Measurements from ENCODE around the gene ATP5F1E. TPM values are rescaled to one million over a fixed set of nuclear protein-coding genes. Genes with fewer than 3 reads are reported as not detected.
"Not testable (repeated sequence)": the region's sequence is repeated elsewhere in the genome, so short reads cannot be mapped to it uniquely, and the experiment has no call there.

ATP5F1E gene
- total RNA-seq, 2 donors from 2014 or later: 57.8 to 84.0 TPM

DNA sequence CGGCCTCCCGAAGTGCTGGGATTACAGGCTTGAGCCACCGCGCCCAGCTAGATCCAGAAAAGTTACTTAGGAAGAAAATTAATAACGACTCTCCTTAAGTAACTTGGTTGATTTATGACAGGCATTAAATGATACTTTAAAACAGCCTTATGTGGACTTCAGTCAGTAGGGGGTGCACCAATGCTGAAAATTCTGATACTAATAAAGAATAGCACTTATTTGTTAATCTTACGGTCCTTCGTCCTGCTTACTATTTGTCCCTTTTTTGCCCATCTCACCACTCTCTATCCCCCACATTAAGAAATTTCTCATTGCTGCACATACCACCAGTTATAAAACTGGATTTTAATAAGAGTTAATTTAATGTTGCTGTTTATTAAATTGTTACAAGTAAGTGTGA lies 23.2 kb upstream of the ATP5F1E start:
- H3K9me3 ChIP-seq (ENCODE audit: control insufficient read depth, low read length, poor library complexity, severe bottlenecking): no peaks in the 10 kb centered on the region
- Mint-ChIP-seq H3K4me1 (no peaks in the 10 kb centered on the region), H3K36me3 (ENCODE audit: low read depth) (peaks cover 2% of the 10 kb centered on the region), H3K27ac (no peak overlapping the region), H3K27me3 (peaks cover 38% of the 10 kb centered on the region), H3K4me3 (no peak overlapping the region)
- peak; percentile 50 for ATAC-seq
- DNase-seq: no peak

DNA sequence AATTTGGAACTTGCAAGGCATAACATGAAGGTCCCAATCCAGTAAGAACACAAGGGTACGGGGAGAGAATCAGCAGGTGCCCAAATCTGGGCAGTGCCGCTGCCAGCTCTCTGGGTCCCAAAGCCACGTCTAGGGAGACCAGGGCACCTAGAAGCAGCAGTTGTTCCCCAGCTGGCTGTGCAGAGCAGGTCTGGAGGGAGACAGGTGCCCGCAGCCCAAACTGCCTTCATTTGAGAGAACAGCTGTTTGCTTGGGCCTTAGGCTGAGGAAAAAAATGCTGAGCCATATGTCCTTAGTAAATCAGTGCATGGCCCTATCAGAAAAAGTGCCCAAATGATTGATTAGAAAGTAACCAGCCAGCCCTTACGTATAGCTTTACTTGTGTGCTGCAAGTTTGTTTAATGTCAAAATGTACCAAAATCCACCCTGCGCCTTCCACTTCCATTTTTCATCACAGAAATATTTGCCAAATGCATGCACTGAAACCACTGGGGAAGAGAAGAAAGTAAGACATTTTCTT lies 19.6 kb upstream of the ATP5F1E start:
- H3K27ac Mint-ChIP-seq: no peak overlapping the region
- H3K36me3 Mint-ChIP-seq (ENCODE audit: low read depth): peaks cover 2% of the 10 kb centered on the region
- DNase-seq (no peak), ATAC-seq (no peak)
- H3K27me3 Mint-ChIP-seq: peaks cover 51% of the 10 kb centered on the region
- no peak overlapping the region for H3K4me3 Mint-ChIP-seq
- H3K9me3 ChIP-seq (ENCODE audit: control insufficient read depth, low read length, poor library complexity, severe bottlenecking): no peaks in the 10 kb centered on the region
- peaks cover 9% of the 10 kb centered on the region for H3K4me1 Mint-ChIP-seq

- ATAC-seq (no peak), DNase-seq (no peak)
- Mint-ChIP-seq H3K27me3 (peaks cover 51% of the 10 kb centered on the region), H3K4me3 (no peak overlapping the region), H3K36me3 (ENCODE audit: low read depth) (peaks cover 2% of the 10 kb centered on the region), H3K27ac (peak overlapping the region; percentile 53), H3K4me1 (peaks cover 10% of the 10 kb centered on the region)
- no peaks in the 10 kb centered on the region for H3K9me3 ChIP-seq (ENCODE audit: control insufficient read depth, low read length, poor library complexity, severe bottlenecking)
Observed at GRCh38 chr20:59050437-59050836, 18.3 kb upstream of the ATP5F1E start.

DNA sequence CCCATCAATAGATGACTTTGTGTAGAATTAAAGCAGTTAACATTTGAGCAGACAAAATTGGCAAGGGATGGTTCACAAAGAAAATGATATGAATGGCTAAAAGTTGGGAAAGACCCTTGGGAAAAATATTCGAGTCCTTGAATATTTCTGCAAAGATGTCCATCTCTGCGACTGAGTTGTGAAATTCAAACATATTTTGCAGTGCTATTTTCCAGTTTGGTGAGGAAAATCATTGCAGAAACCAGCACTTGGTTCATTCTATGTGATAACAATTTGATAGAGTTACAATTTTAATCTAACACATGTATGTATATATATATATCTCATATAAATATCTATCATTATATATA lies 16.5 kb upstream of the ATP5F1E start:
- Mint-ChIP-seq H3K27ac (no peak overlapping the region), H3K27me3 (peaks cover 38% of the 10 kb centered on the region), H3K4me3 (no peak overlapping the region), H3K36me3 (ENCODE audit: low read depth) (peaks cover 2% of the 10 kb centered on the region), H3K4me1 (peaks cover 14% of the 10 kb centered on the region)
- H3K9me3 ChIP-seq (ENCODE audit: control insufficient read depth, low read length, poor library complexity, severe bottlenecking): no peaks in the 10 kb centered on the region
- ATAC-seq (no peak), DNase-seq (no peak)

- Mint-ChIP-seq H3K27me3 (peaks cover 33% of the 10 kb centered on the region), H3K4me1 (peaks cover 17% of the 10 kb centered on the region), H3K36me3 (ENCODE audit: low read depth) (peaks cover 2% of the 10 kb centered on the region), H3K4me3 (no peak overlapping the region), H3K27ac (no peak overlapping the region)
- DNase-seq (no peak), ATAC-seq (no peak)
- no peaks in the 10 kb centered on the region for H3K9me3 ChIP-seq (ENCODE audit: control insufficient read depth, low read length, poor library complexity, severe bottlenecking)
Observed at GRCh38 chr20:59047938-59048680, 16.0 kb upstream of the ATP5F1E start.

DNA sequence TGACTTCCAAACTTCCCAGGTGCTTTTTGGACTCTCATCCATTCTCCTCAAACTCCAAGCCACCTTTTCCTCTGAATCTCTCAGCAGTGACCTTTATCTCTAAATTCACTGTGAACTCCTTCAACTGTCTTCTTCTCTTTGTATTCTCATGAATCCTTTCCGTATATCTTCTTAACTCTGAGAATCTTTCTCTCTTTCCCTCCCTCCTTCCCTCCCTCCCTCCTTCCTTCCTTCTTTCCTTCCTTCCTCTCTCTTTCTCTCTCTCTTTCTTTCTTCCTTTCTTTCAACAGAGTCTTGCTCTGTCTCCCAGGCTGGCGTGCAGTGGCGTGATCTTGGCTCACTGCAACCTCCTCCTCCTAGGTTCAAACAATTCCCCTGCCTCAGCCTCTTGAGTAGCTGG lies 14.7 kb upstream of the ATP5F1E start:
- ATAC-seq: no peak
- Mint-ChIP-seq H3K27me3 (peaks cover 25% of the 10 kb centered on the region), H3K27ac (no peak overlapping the region), H3K4me1 (peaks cover 19% of the 10 kb centered on the region), H3K36me3 (ENCODE audit: low read depth) (peaks cover under 1% of the 10 kb centered on the region), H3K4me3 (no peak overlapping the region)
- DNase-seq: no peak
- no peaks in the 10 kb centered on the region for H3K9me3 ChIP-seq (ENCODE audit: control insufficient read depth, low read length, poor library complexity, severe bottlenecking)

GRCh38 chr20:59044796-59045195 lies 12.7 kb upstream of the ATP5F1E start:
- Mint-ChIP-seq H3K27me3 (peaks cover 7% of the 10 kb centered on the region), H3K36me3 (ENCODE audit: low read depth) (no peaks in the 10 kb centered on the region), H3K4me3 (no peak overlapping the region), H3K27ac (no peak overlapping the region), H3K4me1 (peaks cover 37% of the 10 kb centered on the region)
- DNase-seq (no peak), ATAC-seq (no peak)
- H3K9me3 ChIP-seq (ENCODE audit: control insufficient read depth, low read length, poor library complexity, severe bottlenecking): no peaks in the 10 kb centered on the region

- ATAC-seq (no peak), DNase-seq (no peak)
- Mint-ChIP-seq H3K27me3 (peaks cover 2% of the 10 kb centered on the region), H3K4me1 (peaks cover 37% of the 10 kb centered on the region), H3K36me3 (ENCODE audit: low read depth) (no peaks in the 10 kb centered on the region), H3K4me3 (no peak overlapping the region), H3K27ac (peak overlapping the region; percentile 92)
- no peaks in the 10 kb centered on the region for H3K9me3 ChIP-seq (ENCODE audit: control insufficient read depth, low read length, poor library complexity, severe bottlenecking)
Observed at GRCh38 chr20:59044295-59044694, 12.2 kb upstream of the ATP5F1E start.

- peak overlapping the region; percentile 92 for H3K27ac Mint-ChIP-seq
- H3K9me3 ChIP-seq (ENCODE audit: control insufficient read depth, low read length, poor library complexity, severe bottlenecking): no peaks in the 10 kb centered on the region
- no peaks in the 10 kb centered on the region for H3K27me3 Mint-ChIP-seq
- DNase-seq (no peak), ATAC-seq (no peak)
- H3K4me3 Mint-ChIP-seq: peak overlapping the region; percentile 90
- peaks cover 42% of the 10 kb centered on the region for H3K4me1 Mint-ChIP-seq
- no peaks in the 10 kb centered on the region for H3K36me3 Mint-ChIP-seq (ENCODE audit: low read depth)
Observed at GRCh38 chr20:59043698-59044097, 11.6 kb upstream of the ATP5F1E start.

GRCh38 chr20:59042796-59043631 lies 10.9 kb upstream of the ATP5F1E start:
- Mint-ChIP-seq H3K27ac (peak overlapping the region; percentile 92), H3K36me3 (ENCODE audit: low read depth) (no peaks in the 10 kb centered on the region), H3K27me3 (no peaks in the 10 kb centered on the region), H3K4me3 (peak overlapping the region; percentile 90), H3K4me1 (peaks cover 41% of the 10 kb centered on the region)
- H3K9me3 ChIP-seq (ENCODE audit: control insufficient read depth, low read length, poor library complexity, severe bottlenecking): no peaks in the 10 kb centered on the region
- DNase-seq: peak; percentile 94 to 97 (median 95)
- peak; percentile 98 for ATAC-seq

- Mint-ChIP-seq H3K27ac (peak within 1 kb of the TSS; percentile 92), H3K36me3 (ENCODE audit: low read depth) (no peaks in the 10 kb centered on the region), H3K4me3 (peak within 1 kb of the TSS; percentile 90), H3K27me3 (no peaks in the 10 kb centered on the region), H3K4me1 (peaks cover 38% of the 10 kb centered on the region)
- no peaks in the 10 kb centered on the region for H3K9me3 ChIP-seq (ENCODE audit: control insufficient read depth, low read length, poor library complexity, severe bottlenecking)
- DNase-seq (peak; percentile 21 to 28 (median 21)), ATAC-seq (peak; percentile 24)
Observed at GRCh38 chr20:59042151-59042795, 10.1 kb upstream of the ATP5F1E start, which contains the start of gene PRELID3B. Gene PRELID3B (minus strand): TSS chr20:59042786. CDS start chr20:59042730, 56 bp downstream.

GRCh38 chr20:59041487-59041886 lies 9.4 kb upstream of the ATP5F1E start:
- peaks cover 39% of the 10 kb centered on the region for H3K4me1 Mint-ChIP-seq
- not testable (repeated sequence) for H3K9me3 ChIP-seq (ENCODE audit: control insufficient read depth, low read length, poor library complexity, severe bottlenecking)

GRCh38 chr20:59040667-59041066 lies 8.5 kb upstream of the ATP5F1E start:
- Mint-ChIP-seq H3K27ac (peak overlapping the region; percentile 92), H3K4me3 (peak overlapping the region; percentile 90), H3K4me1 (peaks cover 41% of the 10 kb centered on the region), H3K36me3 (ENCODE audit: low read depth) (peaks cover 4% of the 10 kb centered on the region), H3K27me3 (no peaks in the 10 kb centered on the region)
- no peaks in the 10 kb centered on the region for H3K9me3 ChIP-seq (ENCODE audit: control insufficient read depth, low read length, poor library complexity, severe bottlenecking)
- no peak for DNase-seq
- ATAC-seq: no peak

More at GRCh38 chr20:59041487-59041886, 9.4 kb upstream of the ATP5F1E start:
- Mint-ChIP-seq H3K4me3 (peak overlapping the region; percentile 90), H3K27ac (peak overlapping the region; percentile 92)
- DNase-seq; ATAC-seq; H3K27me3 Mint-ChIP-seq; H3K36me3 Mint-ChIP-seq (ENCODE audit: low read depth): not testable (repeated sequence)

Data from T-helper 17 cell (primary cell).